GM12873 (cell line): ENCODE data around the gene CHL1.

Source experiments
- TF ChIP-seq, protein P1 (sequence below): IDR thresholded peaks from 2 replicates; pipeline ENCODE4 v1.5.1; 2012; ENCODE audit warnings: low read depth, mild to moderate bottlenecking, moderate library complexity, low read length, control low read depth; ENCODE audit not compliant: insufficient read depth; ENCODE audit errors: missing control alignments

Gene CHL1

GRCh38 chr3:341998-342397 is 145.4 kb downstream of the CHL1 start:
- TF ChIP-seq, protein P1, sequence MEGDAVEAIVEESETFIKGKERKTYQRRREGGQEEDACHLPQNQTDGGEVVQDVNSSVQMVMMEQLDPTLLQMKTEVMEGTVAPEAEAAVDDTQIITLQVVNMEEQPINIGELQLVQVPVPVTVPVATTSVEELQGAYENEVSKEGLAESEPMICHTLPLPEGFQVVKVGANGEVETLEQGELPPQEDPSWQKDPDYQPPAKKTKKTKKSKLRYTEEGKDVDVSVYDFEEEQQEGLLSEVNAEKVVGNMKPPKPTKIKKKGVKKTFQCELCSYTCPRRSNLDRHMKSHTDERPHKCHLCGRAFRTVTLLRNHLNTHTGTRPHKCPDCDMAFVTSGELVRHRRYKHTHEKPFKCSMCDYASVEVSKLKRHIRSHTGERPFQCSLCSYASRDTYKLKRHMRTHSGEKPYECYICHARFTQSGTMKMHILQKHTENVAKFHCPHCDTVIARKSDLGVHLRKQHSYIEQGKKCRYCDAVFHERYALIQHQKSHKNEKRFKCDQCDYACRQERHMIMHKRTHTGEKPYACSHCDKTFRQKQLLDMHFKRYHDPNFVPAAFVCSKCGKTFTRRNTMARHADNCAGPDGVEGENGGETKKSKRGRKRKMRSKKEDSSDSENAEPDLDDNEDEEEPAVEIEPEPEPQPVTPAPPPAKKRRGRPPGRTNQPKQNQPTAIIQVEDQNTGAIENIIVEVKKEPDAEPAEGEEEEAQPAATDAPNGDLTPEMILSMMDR: no peak

DNA sequence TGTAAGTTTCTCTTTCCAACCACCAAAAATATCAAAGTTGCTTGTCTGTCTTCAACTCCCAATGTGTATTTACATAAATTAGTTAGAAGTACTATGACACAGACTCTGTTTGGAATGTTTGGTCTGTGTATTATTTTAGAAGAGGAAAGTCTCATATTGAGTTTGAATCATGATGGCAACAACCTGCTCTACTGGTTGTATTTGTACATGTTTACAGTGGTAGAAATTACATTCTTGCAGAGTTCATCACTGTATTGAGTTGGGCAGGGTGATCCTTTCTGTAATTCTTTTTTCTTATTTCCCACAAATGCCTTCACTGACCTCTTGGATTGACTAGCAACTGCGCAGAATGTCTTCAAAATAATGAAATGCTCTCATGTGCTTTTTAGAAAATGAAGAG is 149.6 kb downstream of the CHL1 start:
- TF ChIP-seq, protein P1: no peak

GRCh38 chr3:347581-347980 is 151.0 kb downstream of the CHL1 start:
- TF ChIP-seq, protein P1: no peak

DNA sequence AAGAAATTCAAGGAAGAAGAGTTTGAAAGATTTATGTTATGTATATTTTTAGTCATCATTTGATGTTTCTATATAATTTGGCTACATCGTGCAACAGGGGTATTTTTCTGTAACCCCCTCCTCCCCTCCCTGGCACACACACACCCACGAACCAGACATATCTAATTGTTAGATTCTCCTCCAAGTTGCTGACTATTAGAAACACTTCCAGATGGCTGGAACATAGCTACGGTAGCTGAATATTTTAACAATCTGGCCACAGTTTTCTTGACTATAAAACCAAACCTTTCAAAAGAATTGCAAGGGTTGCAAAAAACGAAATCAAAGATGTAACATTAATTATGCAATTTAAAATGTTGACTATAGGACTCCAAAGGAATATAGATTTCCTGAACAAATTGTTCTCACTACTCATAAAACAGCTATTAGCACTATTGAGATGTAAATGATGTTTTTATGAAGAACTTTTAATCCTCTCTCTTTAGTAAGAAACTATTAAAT is 154.4 kb downstream of the CHL1 start:
- TF ChIP-seq, protein P1: no peak

GRCh38 chr3:352599-352998 is 156.0 kb downstream of the CHL1 start:
- TF ChIP-seq, protein P1: no peak

DNA sequence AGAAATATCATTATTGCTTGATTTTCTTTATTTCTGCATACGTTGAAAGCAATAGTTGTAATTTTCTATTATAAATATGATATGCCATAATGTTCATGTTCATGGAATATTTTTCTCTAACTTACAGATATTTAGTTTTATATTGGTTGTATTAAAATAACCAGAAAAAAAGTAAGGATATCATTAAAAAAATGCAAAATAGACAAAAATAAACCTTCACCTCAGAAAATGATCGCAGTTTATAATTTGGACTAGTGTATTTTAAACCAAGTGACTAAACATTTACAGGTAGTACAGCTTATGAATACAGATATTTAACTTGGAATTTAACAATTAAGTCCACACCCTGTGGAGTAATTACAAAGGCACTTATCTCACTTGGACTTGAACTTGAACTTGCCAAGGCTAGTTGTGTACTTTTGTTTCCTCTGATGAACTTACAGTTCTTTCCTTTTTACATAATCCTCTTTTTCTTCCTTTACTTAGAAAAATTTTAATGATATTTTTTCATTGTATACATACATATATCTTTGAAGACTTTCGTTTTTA is 156.7 kb downstream of the CHL1 start:
- TF ChIP-seq, protein P1: no peak

- TF ChIP-seq, protein P1: peak; percentile 81
These were observed 157.9 kb downstream of the CHL1 start for GRCh38 chr3:354432-354831.
